HUES64 (cell line): Measurements from ENCODE around the gene GPATCH4.
A peak's percentile ranks its signal among the peaks of the same experiment; 100 is the strongest.
"Not testable (repeated sequence)": the region's sequence is repeated elsewhere in the genome, so short reads cannot be mapped to it uniquely, and the experiment has no call there.

ENCODE experiments used
- H3K27ac ChIP-seq: 2 replicates; pipeline ENCODE4 v1.7.0; 2013; ENCODE audit warnings: low read depth, low read length, inconsistent platforms
- H3K27me3 ChIP-seq: 2 replicates; pipeline ENCODE4 v1.6.1; 2013; ENCODE audit warnings: mild to moderate bottlenecking, low read length; ENCODE audit not compliant: insufficient read depth
- H3K36me3 ChIP-seq: 2 replicates; pipeline ENCODE4 v1.6.1; 2013; ENCODE audit warnings: mild to moderate bottlenecking, low read length; ENCODE audit not compliant: insufficient read depth
- H3K4me1 ChIP-seq: 2 replicates; pipeline ENCODE4 v1.6.1; 2013; ENCODE audit warnings: mild to moderate bottlenecking, low read length, moderate library complexity; ENCODE audit not compliant: insufficient read depth
- H3K4me3 ChIP-seq: 2 replicates; pipeline ENCODE4 v1.5.1; 2013; ENCODE audit warnings: mild to moderate bottlenecking, low read length, moderate library complexity
- H3K9ac ChIP-seq: 2 replicates; pipeline ENCODE4 v1.6.1; 2013; ENCODE audit warnings: mild to moderate bottlenecking, low read depth, low read length
- H3K9me3 ChIP-seq: 2 replicates; pipeline ENCODE4 v1.6.1; 2013; ENCODE audit warnings: low read depth, low read length; ENCODE audit not compliant: insufficient read depth
- WGBS: fragments of 150-250, 120-280 bp; methylation state at CpG from one replicate; pipeline ENCODE4 v1.1.7; 2013; ENCODE audit warnings: missing lambda C conversion rate; 5-methylcytosine and 5-hydroxymethylcytosine counted together

GPATCH4 gene

GRCh38 chr1:156642265-156643048 is 41.2 kb upstream of the GPATCH4 start:
- H3K9me3 ChIP-seq, result no peaks in the 10 kb centered on the region
- H3K27ac ChIP-seq, result no peak overlapping the region
- 6% methylated on average over 40 of the region's 40 CpGs for WGBS
- H3K27me3 ChIP-seq, result peaks cover 91% of the 10 kb centered on the region
- H3K36me3 ChIP-seq, result no peaks in the 10 kb centered on the region
- H3K4me1 ChIP-seq, result peaks cover 12% of the 10 kb centered on the region; the same call in 1 of the 2 replicates
- no peak overlapping the region for H3K9ac ChIP-seq
- H3K4me3 ChIP-seq, result peak overlapping the region; percentile 61

GRCh38 chr1:156641761-156642264 is 40.5 kb upstream of the GPATCH4 start, which contains the start of gene BCAN:
Gene BCAN (plus strand): TSS chr1:156642117. CDS start chr1:156646055, 3,938 bp downstream.
- Histone ChIP-seq H3K27ac (no peak within 1 kb of the TSS), H3K36me3 (no peaks in the 10 kb centered on the region), H3K4me3 (peak within 1 kb of the TSS; percentile 61), H3K27me3 (peaks cover 91% of the 10 kb centered on the region), H3K4me1 (peaks cover 12% of the 10 kb centered on the region; the same call in 1 of the 2 replicates), H3K9me3 (no peaks in the 10 kb centered on the region), H3K9ac (no peak within 1 kb of the TSS)
- under 1% methylated on average over 44 of the region's 46 CpGs for WGBS

GRCh38 chr1:156640842-156641706 is 39.8 kb upstream of the GPATCH4 start:
- H3K27ac ChIP-seq, result no peak overlapping the region
- H3K4me1 ChIP-seq, result peaks cover 12% of the 10 kb centered on the region; the same call in 1 of the 2 replicates
- peak overlapping the region; percentile 61 for H3K4me3 ChIP-seq
- no peaks in the 10 kb centered on the region for H3K9me3 ChIP-seq
- no peak overlapping the region for H3K9ac ChIP-seq
- H3K27me3 ChIP-seq, result peaks cover 90% of the 10 kb centered on the region
- no peaks in the 10 kb centered on the region for H3K36me3 ChIP-seq
- WGBS, result 48% methylated on average over 6 of the region's 6 CpGs

- Histone ChIP-seq H3K4me1 (peaks cover 12% of the 10 kb centered on the region; the same call in 1 of the 2 replicates), H3K36me3 (no peaks in the 10 kb centered on the region), H3K27me3 (peaks cover 90% of the 10 kb centered on the region), H3K9ac (no peak overlapping the region), H3K4me3 (no peak overlapping the region), H3K9me3 (no peaks in the 10 kb centered on the region), H3K27ac (no peak overlapping the region)
- WGBS, result 77% methylated on average over 6 of the region's 6 CpGs
These were observed 38.4 kb upstream of the GPATCH4 start for GRCh38 chr1:156639601-156640101.

GRCh38 chr1:156638189-156638985 is 37.1 kb upstream of the GPATCH4 start:
- 73% methylated on average over 7 of the region's 8 CpGs for WGBS
- peaks cover 84% of the 10 kb centered on the region for H3K27me3 ChIP-seq

GRCh38 chr1:156632355-156632754 is 31.1 kb upstream of the GPATCH4 start:
- Histone ChIP-seq H3K9ac (no peak overlapping the region), H3K4me3 (no peak overlapping the region), H3K27me3 (peaks cover 45% of the 10 kb centered on the region), H3K9me3 (no peaks in the 10 kb centered on the region), H3K27ac (no peak overlapping the region), H3K36me3 (no peaks in the 10 kb centered on the region), H3K4me1 (no peaks in the 10 kb centered on the region)
- WGBS, result 76% methylated on average over 3 of the region's 3 CpGs

More at GRCh38 chr1:156638189-156638985, 37.1 kb upstream of the GPATCH4 start:
- H3K4me1 ChIP-seq, result peaks cover 12% of the 10 kb centered on the region; the same call in 1 of the 2 replicates
- H3K27ac ChIP-seq, result no peak overlapping the region
- no peak overlapping the region for H3K4me3 ChIP-seq
- no peak overlapping the region for H3K9ac ChIP-seq
- H3K9me3 ChIP-seq, result no peaks in the 10 kb centered on the region
- no peaks in the 10 kb centered on the region for H3K36me3 ChIP-seq

- not testable (repeated sequence) for H3K4me1 ChIP-seq, H3K9ac ChIP-seq, H3K27ac ChIP-seq, H3K36me3 ChIP-seq, H3K9me3 ChIP-seq, H3K4me3 ChIP-seq
- 67% methylated on average over 9 of the region's 9 CpGs for WGBS
- peaks cover 46% of the 10 kb centered on the region for H3K27me3 ChIP-seq
These were observed 29.9 kb upstream of the GPATCH4 start for GRCh38 chr1:156631152-156631551.

- no peaks in the 10 kb centered on the region for H3K9me3 ChIP-seq
- no peak overlapping the region for H3K4me3 ChIP-seq
- H3K27ac ChIP-seq, result no peak overlapping the region
- no peak overlapping the region for H3K9ac ChIP-seq
- WGBS, result 88% methylated on average over 8 of the region's 8 CpGs
- no peaks in the 10 kb centered on the region for H3K36me3 ChIP-seq
- no peaks in the 10 kb centered on the region for H3K4me1 ChIP-seq
- H3K27me3 ChIP-seq, result peaks cover 46% of the 10 kb centered on the region
These were observed 28.7 kb upstream of the GPATCH4 start for GRCh38 chr1:156629823-156630449.

GRCh38 chr1:156627313-156627880 is 26.1 kb upstream of the GPATCH4 start:
- no peak overlapping the region for H3K9ac ChIP-seq
- no peak overlapping the region for H3K4me3 ChIP-seq
- H3K9me3 ChIP-seq, result no peaks in the 10 kb centered on the region
- H3K4me1 ChIP-seq, result no peaks in the 10 kb centered on the region
- peaks cover 53% of the 10 kb centered on the region for H3K27me3 ChIP-seq
- H3K27ac ChIP-seq, result no peak overlapping the region
- no peaks in the 10 kb centered on the region for H3K36me3 ChIP-seq
- 79% methylated on average over 2 of the region's 2 CpGs for WGBS

GRCh38 chr1:156626079-156626438 is 24.8 kb upstream of the GPATCH4 start:
- no peaks in the 10 kb centered on the region for H3K9me3 ChIP-seq
- H3K36me3 ChIP-seq, result no peaks in the 10 kb centered on the region
- H3K9ac ChIP-seq, result no peak overlapping the region
- H3K4me3 ChIP-seq, result no peak overlapping the region
- WGBS, result 50% methylated on average over 4 of the region's 4 CpGs
- no peaks in the 10 kb centered on the region for H3K4me1 ChIP-seq
- peaks cover 64% of the 10 kb centered on the region for H3K27me3 ChIP-seq
- H3K27ac ChIP-seq, result no peak overlapping the region
